ENCODE data around the gene MAL.

Gene MAL

GRCh38 chr2:95025406-95026319 is at the start of gene MAL:
TSS of gene MAL (plus strand) at chr2:95025708. CDS start at chr2:95025793, 85 bp downstream.
- DNase-seq: peak in 2 of 4 experiments; percentile 67 to 69

- DNase-seq: no peak
Observed at GRCh38 chr2:94977826-94978225, 47.7 kb upstream of the MAL start.

- DNase-seq: no peak
Observed at GRCh38 chr2:94978917-94979316, 46.6 kb upstream of the MAL start.

- no peak for DNase-seq
Observed at GRCh38 chr2:94979406-94980375, 45.8 kb upstream of the MAL start.

- no peak for DNase-seq
Observed at GRCh38 chr2:94980406-94980805, 45.1 kb upstream of the MAL start.

GRCh38 chr2:94982156-94982555 is 43.4 kb upstream of the MAL start:
- DNase-seq: no peak

GRCh38 chr2:94982675-94983074 is 42.8 kb upstream of the MAL start:
- DNase-seq: no peak

GRCh38 chr2:94984964-94985575 is 40.4 kb upstream of the MAL start:
- no peak for DNase-seq

GRCh38 chr2:94985636-94986035 is 39.9 kb upstream of the MAL start:
- DNase-seq: no peak

- DNase-seq: no peak
Observed at GRCh38 chr2:94986392-94986963, 39.0 kb upstream of the MAL start.

- no peak for DNase-seq
Observed at GRCh38 chr2:94987074-94988020, 38.2 kb upstream of the MAL start.

GRCh38 chr2:94990956-94991355 is 34.6 kb upstream of the MAL start:
- no peak for DNase-seq

GRCh38 chr2:94992360-94992759 is 33.1 kb upstream of the MAL start:
- no peak for DNase-seq

GRCh38 chr2:94993176-94994062 is 32.1 kb upstream of the MAL start:
- no peak for DNase-seq

GRCh38 chr2:94994063-94994913 is 31.2 kb upstream of the MAL start:
- DNase-seq: no peak

GRCh38 chr2:94994914-94995552 is 30.5 kb upstream of the MAL start:
- no peak for DNase-seq

- no peak for DNase-seq
Observed at GRCh38 chr2:94995553-94996304, 29.8 kb upstream of the MAL start.

Measured in activated naive CD4-positive, alpha-beta T cell (primary cell).